ENCODE measurements around the gene BRAF.
"Not testable (repeated sequence)": the region's sequence is repeated elsewhere in the genome, so short reads cannot be mapped to it uniquely, and the experiment has no call there.

The BRAF gene

GRCh38 chr7:140924821-140925421 lies at the start of gene BRAF:
BRAF (minus strand) TSS chr7:140924929; CDS start chr7:140924703, 226 bp downstream.
- peak; percentile 94 to 97 for DNase-seq
- TF ChIP-seq GATA1 (IDR thresholded peaks at IDR 0.05; ENCODE audit: low read depth, low read length) (no peak), POLR2A (IDR thresholded peaks at IDR 0.05; ENCODE audit: low read length) (peak; percentile 90)

- no peak for DNase-seq
- TF ChIP-seq GATA1 (IDR thresholded peaks at IDR 0.05; ENCODE audit: low read depth, low read length), result no peak
- no peak for TF ChIP-seq POLR2A (IDR thresholded peaks at IDR 0.05; ENCODE audit: low read length)
These were observed 48.4 kb upstream of the BRAF start for GRCh38 chr7:140972876-140973829.

GRCh38 chr7:140972344-140972743 lies 47.6 kb upstream of the BRAF start:
- no peak for DNase-seq
- TF ChIP-seq GATA1 (IDR thresholded peaks at IDR 0.05; ENCODE audit: low read depth, low read length) (no peak), POLR2A (IDR thresholded peaks at IDR 0.05; ENCODE audit: low read length) (no peak)

- TF ChIP-seq POLR2A (IDR thresholded peaks at IDR 0.05; ENCODE audit: low read length) (no peak), GATA1 (IDR thresholded peaks at IDR 0.05; ENCODE audit: low read depth, low read length) (no peak)
These were observed 42.7 kb upstream of the BRAF start for GRCh38 chr7:140967438-140967837.

GRCh38 chr7:140966561-140967233 lies 42.0 kb upstream of the BRAF start:
- no peak for TF ChIP-seq GATA1 (IDR thresholded peaks at IDR 0.05; ENCODE audit: low read depth, low read length)
- TF ChIP-seq POLR2A (IDR thresholded peaks at IDR 0.05; ENCODE audit: low read length), result no peak
- no peak for DNase-seq

More at GRCh38 chr7:140967438-140967837, 42.7 kb upstream of the BRAF start:
- no peak for DNase-seq

GRCh38 chr7:140961117-140961516 lies 36.4 kb upstream of the BRAF start:
- TF ChIP-seq GATA1 (IDR thresholded peaks at IDR 0.05; ENCODE audit: low read depth, low read length), result no peak
- TF ChIP-seq POLR2A (IDR thresholded peaks at IDR 0.05; ENCODE audit: low read length), result no peak
- no peak for DNase-seq

GRCh38 chr7:140956997-140957396 lies 32.3 kb upstream of the BRAF start:
- not testable (repeated sequence) for DNase-seq

GRCh38 chr7:140945940-140946339 lies 21.2 kb upstream of the BRAF start:
- TF ChIP-seq POLR2A (IDR thresholded peaks at IDR 0.05; ENCODE audit: low read length), result no peak
- TF ChIP-seq GATA1 (IDR thresholded peaks at IDR 0.05; ENCODE audit: low read depth, low read length), result no peak
- no peak for DNase-seq

GRCh38 chr7:140942242-140942641 lies 17.5 kb upstream of the BRAF start:
- not testable (repeated sequence) for DNase-seq

- TF ChIP-seq GATA1 (IDR thresholded peaks at IDR 0.05; ENCODE audit: low read depth, low read length) (no peak), POLR2A (IDR thresholded peaks at IDR 0.05; ENCODE audit: low read length) (no peak)
- DNase-seq, result no peak
These were observed 16.2 kb upstream of the BRAF start for GRCh38 chr7:140940898-140941297.

- TF ChIP-seq POLR2A (IDR thresholded peaks at IDR 0.05; ENCODE audit: low read length) (no peak), GATA1 (IDR thresholded peaks at IDR 0.05; ENCODE audit: low read depth, low read length) (no peak)
- no peak for DNase-seq
These were observed 13.1 kb upstream of the BRAF start for GRCh38 chr7:140937702-140938264.

GRCh38 chr7:140928491-140929309 lies 4.0 kb upstream of the BRAF start:
- DNase-seq, result no peak
- TF ChIP-seq GATA1 (IDR thresholded peaks at IDR 0.05; ENCODE audit: low read depth, low read length) (no peak), POLR2A (IDR thresholded peaks at IDR 0.05; ENCODE audit: low read length) (no peak)

GRCh38 chr7:140927945-140928344 lies 3.2 kb upstream of the BRAF start:
- not testable (repeated sequence) for DNase-seq

All from erythroblast (primary cell).